HepG2 (cell line): ENCODE data around the gene NRL. TPM values are rescaled to one million over a fixed set of nuclear protein-coding genes. Genes with fewer than 3 reads are reported as not detected.

Source experiments
- REL ChIP-seq: sonication (generic); formaldehyde crosslinking; conservative IDR thresholded peaks from 2 replicates; pipeline ENCODE4 v1.8.0; 2022; ENCODE audit warnings: mild to moderate bottlenecking, missing genetic modification reagents, moderate library complexity
- THRA ChIP-seq: sonication (generic); formaldehyde crosslinking; IDR thresholded peaks from 2 replicates; pipeline ENCODE4 v1.4.0; 2020; ENCODE audit warnings: missing genetic modification reagents, borderline replicate concordance
- TIGD3 ChIP-seq: sonication (generic); formaldehyde crosslinking; IDR thresholded peaks from 2 replicates; pipeline ENCODE4 v1.5.1; 2020; ENCODE audit warnings: mild to moderate bottlenecking, missing genetic modification reagents, borderline replicate concordance
- ZBTB34 ChIP-seq: sonication (generic); formaldehyde crosslinking; IDR thresholded peaks from 2 replicates; pipeline ENCODE4 v1.8.0; 2022; ENCODE audit warnings: mild to moderate bottlenecking, missing genetic modification reagents
- ZNF280B ChIP-seq: sonication (generic); formaldehyde crosslinking; IDR thresholded peaks from 2 replicates; pipeline ENCODE4 v1.5.0; 2020; ENCODE audit warnings: missing genetic modification reagents, mild to moderate bottlenecking, borderline replicate concordance
- ZNF761 ChIP-seq: sonication (generic); formaldehyde crosslinking; conservative IDR thresholded peaks from 2 replicates; pipeline ENCODE4 v1.4.0; 2020; ENCODE audit warnings: mild to moderate bottlenecking, missing genetic modification reagents
- polyA plus RNA-seq, 8 experiments: library from polyadenylated mRNA; depleted of rRNA in 3 of 8; stranded (reverse) in 7 of 8; unstranded in 1 of 8; fragments of >200 nt; fragmentation: Illumina TruSeq in 4 of 8; extraction: Trizol in 4 of 8; gene quantifications; 2 replicates each; pipeline versions ENCODE4 v1.2.1 to v1.2.3, GENCODE V29; 2011 to 2016; ENCODE audit warnings: low read depth in 4 of 8, missing spikeins in 1 of 8, mixed read lengths in 1 of 8; ENCODE audit not compliant: insufficient read depth in 1 of 8
- total RNA-seq, 5 experiments: library from RNA; depleted of rRNA; stranded (reverse); fragments of >200 nt; fragmentation: Illumina TruSeq; extraction: Trizol; gene quantifications; 2 replicates each; pipeline ENCODE4 v1.2.3, GENCODE V29; 2016; ENCODE audit warnings: low read depth in 1 of 5

NRL gene
- total and polyA plus RNA-seq, 2 of the 13 experiments (the other 11 are each of a cell fraction or from before 2014, with no cell fraction given), result 2.5 to 4.7 TPM

- peak; percentile 83; the same call in 1 of the 2 replicates for TF ChIP-seq THRA
- TF ChIP-seq ZNF280B (CRISPR knock-in tag), result peak; percentile 99
- peak; percentile 94 for TF ChIP-seq TIGD3 (CRISPR knock-in tag)
- TF ChIP-seq ZBTB34 (CRISPR knock-in tag), result peak; percentile 78; the same call in 1 of the 2 replicates
- no peak for TF ChIP-seq REL (CRISPR knock-in tag)
- no peak; the same call in 1 of the 2 replicates for TF ChIP-seq ZNF761
Measured at GRCh38 chr14:24114532-24115421, at the start of gene NRL, which contains the start of gene DCAF11 (continued).
